IPS-18c (cell line): ENCODE measurements around the gene TNS4.

Source experiments
- H3K4me3 ChIP-seq: 2 replicates; pipeline ENCODE4 v1.7.0; 2013; ENCODE audit warnings: low read depth, mild to moderate bottlenecking, low read length, moderate library complexity; ENCODE audit not compliant: insufficient read depth
- H3K9me3 ChIP-seq: one replicate; pipeline ENCODE4 v1.6.1; 2013; ENCODE audit warnings: mild to moderate bottlenecking, low read length, moderate library complexity; ENCODE audit not compliant: control insufficient read depth, insufficient read depth

TNS4 gene

GRCh38 chr17:40538936-40539705, 37.7 kb upstream of the TNS4 start:
- H3K4me3 ChIP-seq, result no peak overlapping the region
- peaks cover 2% of the 10 kb centered on the region for H3K9me3 ChIP-seq

- H3K9me3 ChIP-seq, result peaks cover 2% of the 10 kb centered on the region
- H3K4me3 ChIP-seq, result no peak overlapping the region
These were observed 36.9 kb upstream of the TNS4 start for GRCh38 chr17:40538019-40538935.

GRCh38 chr17:40536295-40537171, 35.1 kb upstream of the TNS4 start:
- Histone ChIP-seq H3K4me3 (no peak overlapping the region), H3K9me3 (peaks cover 2% of the 10 kb centered on the region)

- H3K9me3 ChIP-seq, result no peaks in the 10 kb centered on the region
These were observed 34.5 kb upstream of the TNS4 start for GRCh38 chr17:40535924-40536294.

GRCh38 chr17:40535438-40535837, 34.0 kb upstream of the TNS4 start:
- no peaks in the 10 kb centered on the region for H3K9me3 ChIP-seq

More at GRCh38 chr17:40535924-40536294, 34.5 kb upstream of the TNS4 start:
- no peak overlapping the region for H3K4me3 ChIP-seq

GRCh38 chr17:40534371-40535189, 33.2 kb upstream of the TNS4 start:
- Histone ChIP-seq H3K9me3 (no peaks in the 10 kb centered on the region), H3K4me3 (no peak overlapping the region)

More at GRCh38 chr17:40535438-40535837, 34.0 kb upstream of the TNS4 start:
- H3K4me3 ChIP-seq, result no peak overlapping the region

GRCh38 chr17:40533896-40534295, 32.5 kb upstream of the TNS4 start:
- H3K4me3 ChIP-seq, result no peak overlapping the region
- no peaks in the 10 kb centered on the region for H3K9me3 ChIP-seq

GRCh38 chr17:40532520-40533253, 31.3 kb upstream of the TNS4 start:
- no peaks in the 10 kb centered on the region for H3K9me3 ChIP-seq
- no peak overlapping the region for H3K4me3 ChIP-seq

- Histone ChIP-seq H3K9me3 (no peaks in the 10 kb centered on the region), H3K4me3 (no peak overlapping the region)
These were observed 29.9 kb upstream of the TNS4 start for GRCh38 chr17:40531051-40531991.

GRCh38 chr17:40530531-40530994, 29.1 kb upstream of the TNS4 start:
- H3K4me3 ChIP-seq, result no peak overlapping the region

GRCh38 chr17:40529991-40530390, 28.6 kb upstream of the TNS4 start:
- Histone ChIP-seq H3K9me3 (no peaks in the 10 kb centered on the region), H3K4me3 (no peak overlapping the region)

More at GRCh38 chr17:40530531-40530994, 29.1 kb upstream of the TNS4 start:
- H3K9me3 ChIP-seq, result no peaks in the 10 kb centered on the region

- no peak overlapping the region for H3K4me3 ChIP-seq
- H3K9me3 ChIP-seq, result no peaks in the 10 kb centered on the region
These were observed 27.4 kb upstream of the TNS4 start for GRCh38 chr17:40528692-40529417.

GRCh38 chr17:40526668-40527067, 25.2 kb upstream of the TNS4 start:
- Histone ChIP-seq H3K9me3 (no peaks in the 10 kb centered on the region), H3K4me3 (no peak overlapping the region)

- Histone ChIP-seq H3K4me3 (no peak overlapping the region), H3K9me3 (no peaks in the 10 kb centered on the region)
These were observed 23.9 kb upstream of the TNS4 start for GRCh38 chr17:40525294-40525693.
